ENCODE measurements around the gene HABP2.

The HABP2 gene

GRCh38 chr10:113560071-113560470 is 7.2 kb downstream of the HABP2 start:
- no peak for DNase-seq

- no peak for DNase-seq
Observed at GRCh38 chr10:113561214-113561613, 8.4 kb downstream of the HABP2 start.

GRCh38 chr10:113562069-113562468 is 9.2 kb downstream of the HABP2 start:
- DNase-seq, result no peak

GRCh38 chr10:113562704-113563103 is 9.9 kb downstream of the HABP2 start:
- DNase-seq, result no peak

- peak; percentile 66 for DNase-seq
Observed at GRCh38 chr10:113563306-113564088, 10.6 kb downstream of the HABP2 start.

GRCh38 chr10:113565364-113565763 is 12.5 kb downstream of the HABP2 start:
- DNase-seq, result no peak

- DNase-seq, result no peak
Observed at GRCh38 chr10:113566888-113567287, 14.0 kb downstream of the HABP2 start.

GRCh38 chr10:113569576-113569975 is 16.7 kb downstream of the HABP2 start:
- DNase-seq, result no peak

GRCh38 chr10:113572520-113573290 is 19.9 kb downstream of the HABP2 start:
- no peak for DNase-seq

- no peak for DNase-seq
Observed at GRCh38 chr10:113573368-113573767, 20.5 kb downstream of the HABP2 start.

- no peak for DNase-seq
Observed at GRCh38 chr10:113576852-113577251, 24.0 kb downstream of the HABP2 start.

- DNase-seq, result no peak
Observed at GRCh38 chr10:113578773-113579172, 25.9 kb downstream of the HABP2 start.

GRCh38 chr10:113581092-113581491 is 28.2 kb downstream of the HABP2 start:
- no peak for DNase-seq

GRCh38 chr10:113583571-113583970 is 30.7 kb downstream of the HABP2 start:
- no peak for DNase-seq

- DNase-seq, result no peak
Observed at GRCh38 chr10:113585949-113586348, 33.1 kb downstream of the HABP2 start.

- DNase-seq, result no peak
Observed at GRCh38 chr10:113589201-113589770, 36.4 kb downstream of the HABP2 start.

GRCh38 chr10:113590581-113590980 is 37.7 kb downstream of the HABP2 start:
- no peak for DNase-seq

- no peak for DNase-seq
Observed at GRCh38 chr10:113592380-113592779, 39.5 kb downstream of the HABP2 start.

- no peak for DNase-seq
Observed at GRCh38 chr10:113594652-113595051, 41.8 kb downstream of the HABP2 start.

- DNase-seq, result no peak
Observed at GRCh38 chr10:113600569-113600968, 47.7 kb downstream of the HABP2 start.

- DNase-seq, result no peak
Observed at GRCh38 chr10:113603057-113603777, 50.4 kb downstream of the HABP2 start.

- DNase-seq, result no peak
Observed at GRCh38 chr10:113604572-113604971, 51.7 kb downstream of the HABP2 start.

- DNase-seq, result no peak
Observed at GRCh38 chr10:113605268-113605978, 52.6 kb downstream of the HABP2 start.
